ENCODE results near the gene PPDPF.

The PPDPF gene

DNA sequence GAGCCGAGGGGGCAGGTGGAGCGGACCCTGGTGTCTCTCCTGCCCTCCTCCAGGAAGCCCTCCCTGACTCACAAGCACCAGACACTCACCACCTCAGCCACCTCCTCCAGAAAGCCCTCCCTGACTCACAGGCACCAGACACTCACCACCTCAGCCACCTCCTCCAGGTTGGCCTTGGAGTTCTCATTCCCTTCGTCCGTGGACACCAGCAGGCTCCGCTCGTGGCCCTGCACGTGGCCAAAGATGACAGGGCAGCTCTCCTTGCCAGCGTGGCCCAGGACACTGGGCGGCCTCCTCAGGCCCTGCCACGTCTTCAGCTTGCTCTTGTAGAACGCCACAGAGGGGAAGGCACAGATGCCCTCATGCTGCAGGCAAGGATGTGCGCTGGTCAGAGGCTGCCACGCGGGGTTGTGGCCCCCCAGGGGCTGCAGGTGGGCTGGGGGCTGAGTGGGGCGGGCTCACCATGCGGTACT is 39.8 kb downstream of the PPDPF start:
- TF ChIP-seq, protein P1, sequence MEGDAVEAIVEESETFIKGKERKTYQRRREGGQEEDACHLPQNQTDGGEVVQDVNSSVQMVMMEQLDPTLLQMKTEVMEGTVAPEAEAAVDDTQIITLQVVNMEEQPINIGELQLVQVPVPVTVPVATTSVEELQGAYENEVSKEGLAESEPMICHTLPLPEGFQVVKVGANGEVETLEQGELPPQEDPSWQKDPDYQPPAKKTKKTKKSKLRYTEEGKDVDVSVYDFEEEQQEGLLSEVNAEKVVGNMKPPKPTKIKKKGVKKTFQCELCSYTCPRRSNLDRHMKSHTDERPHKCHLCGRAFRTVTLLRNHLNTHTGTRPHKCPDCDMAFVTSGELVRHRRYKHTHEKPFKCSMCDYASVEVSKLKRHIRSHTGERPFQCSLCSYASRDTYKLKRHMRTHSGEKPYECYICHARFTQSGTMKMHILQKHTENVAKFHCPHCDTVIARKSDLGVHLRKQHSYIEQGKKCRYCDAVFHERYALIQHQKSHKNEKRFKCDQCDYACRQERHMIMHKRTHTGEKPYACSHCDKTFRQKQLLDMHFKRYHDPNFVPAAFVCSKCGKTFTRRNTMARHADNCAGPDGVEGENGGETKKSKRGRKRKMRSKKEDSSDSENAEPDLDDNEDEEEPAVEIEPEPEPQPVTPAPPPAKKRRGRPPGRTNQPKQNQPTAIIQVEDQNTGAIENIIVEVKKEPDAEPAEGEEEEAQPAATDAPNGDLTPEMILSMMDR (IDR thresholded peaks at IDR 0.05; ENCODE audit: low read depth, low read length): no peak
- Histone ChIP-seq H3K27me3 (ENCODE audit: insufficient read depth, low read depth, severe bottlenecking) (no peaks in the 10 kb centered on the region), H3K4me3 (ENCODE audit: low read depth, low read length) (no peak overlapping the region), H3K9me3 (ENCODE audit: severe bottlenecking) (no peaks in the 10 kb centered on the region), H3K27ac (no peak overlapping the region), H3K36me3 (no peaks in the 10 kb centered on the region; the same call in none of the 2 replicates)
- no peak for DNase-seq

DNA sequence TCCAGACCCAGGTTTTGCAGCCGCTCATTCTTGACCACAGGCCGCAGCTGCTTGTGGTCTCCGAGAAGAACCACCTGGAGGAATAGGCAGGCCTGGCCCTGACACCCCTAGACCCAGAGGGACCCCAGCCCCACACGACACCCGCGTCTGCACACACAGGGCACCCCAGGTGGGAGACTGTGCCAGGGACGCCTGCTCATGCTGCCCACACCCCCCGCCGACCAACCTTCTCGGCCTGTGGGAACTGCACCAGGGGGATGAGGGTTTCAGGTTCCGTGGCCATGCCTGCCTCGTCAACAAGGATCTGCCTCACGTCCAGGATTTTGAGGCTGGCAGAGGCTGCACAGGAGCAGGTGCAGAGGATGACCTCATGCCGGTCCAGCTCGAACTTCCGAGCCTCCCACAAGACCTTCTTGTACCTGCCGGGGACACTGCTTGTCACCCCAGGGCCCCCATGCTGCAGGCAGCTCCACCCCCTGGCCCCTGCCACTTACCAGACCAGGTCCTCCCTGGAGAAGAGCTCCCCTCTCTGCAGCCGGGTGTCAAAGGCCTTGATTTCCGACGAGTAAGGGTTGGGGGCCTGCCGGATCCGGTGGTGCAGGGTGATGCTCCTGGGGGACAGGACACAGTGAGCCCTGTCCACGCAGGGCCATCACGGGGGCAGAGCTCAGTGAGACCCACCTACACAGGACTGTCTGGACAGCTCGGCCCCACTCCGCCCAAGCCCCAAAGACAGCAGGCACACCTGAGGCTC is 40.5 kb downstream of the PPDPF start:
- DNase-seq: no peak
- no peak overlapping the region for H3K27ac ChIP-seq
- no peak overlapping the region for H3K4me3 ChIP-seq (ENCODE audit: low read depth, low read length)
- TF ChIP-seq, protein P1 (IDR thresholded peaks at IDR 0.05; ENCODE audit: low read depth, low read length): no peak
- no peaks in the 10 kb centered on the region for H3K9me3 ChIP-seq (ENCODE audit: severe bottlenecking)
- no peaks in the 10 kb centered on the region; the same call in none of the 2 replicates for H3K36me3 ChIP-seq
- H3K27me3 ChIP-seq (ENCODE audit: insufficient read depth, low read depth, severe bottlenecking): no peaks in the 10 kb centered on the region

DNA sequence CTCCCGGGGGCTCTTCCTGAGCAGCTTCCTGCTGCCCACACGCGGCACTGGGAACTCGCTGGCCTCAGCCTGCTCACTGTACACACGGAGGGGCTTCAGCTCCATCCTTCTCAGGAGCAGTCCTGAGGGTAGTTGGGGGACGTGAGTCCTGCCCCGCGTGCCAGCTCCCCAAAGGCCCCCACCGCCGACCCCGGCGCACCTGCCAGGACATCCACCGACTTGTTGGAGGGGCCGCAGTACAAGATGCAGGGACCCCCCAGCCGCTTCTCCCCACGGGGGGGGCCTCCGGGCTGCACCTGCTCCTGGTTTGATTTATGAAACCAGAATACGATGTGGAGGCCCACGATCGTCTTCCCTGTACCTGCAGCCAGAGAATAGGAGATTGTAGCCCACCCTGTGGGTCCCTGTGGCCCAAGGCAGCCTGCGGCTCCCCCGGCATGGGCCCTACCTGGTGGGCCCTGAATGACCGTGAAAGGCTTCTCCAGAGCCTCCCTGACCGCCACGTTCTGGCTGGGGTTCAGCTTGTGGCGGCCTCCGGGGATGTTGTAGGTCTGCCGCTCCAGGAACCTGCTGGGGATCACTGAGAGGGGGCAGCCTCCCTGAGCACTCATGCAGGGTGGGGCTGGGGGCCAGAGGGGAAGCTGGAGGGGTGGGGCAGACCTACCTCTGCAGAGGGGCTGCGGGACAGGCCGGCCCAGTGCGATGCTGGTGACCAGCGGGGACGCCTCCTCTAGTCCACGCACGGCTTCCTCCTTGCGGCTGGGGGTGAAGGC is 41.2 kb downstream of the PPDPF start:
- TF ChIP-seq, protein P1 (IDR thresholded peaks at IDR 0.05; ENCODE audit: low read depth, low read length): no peak
- no peaks in the 10 kb centered on the region for H3K27me3 ChIP-seq (ENCODE audit: insufficient read depth, low read depth, severe bottlenecking)
- H3K27ac ChIP-seq: no peak overlapping the region
- no peaks in the 10 kb centered on the region for H3K9me3 ChIP-seq (ENCODE audit: severe bottlenecking)
- H3K36me3 ChIP-seq: no peaks in the 10 kb centered on the region; the same call in none of the 2 replicates
- H3K4me3 ChIP-seq (ENCODE audit: low read depth, low read length): no peak overlapping the region
- no peak for DNase-seq

DNA sequence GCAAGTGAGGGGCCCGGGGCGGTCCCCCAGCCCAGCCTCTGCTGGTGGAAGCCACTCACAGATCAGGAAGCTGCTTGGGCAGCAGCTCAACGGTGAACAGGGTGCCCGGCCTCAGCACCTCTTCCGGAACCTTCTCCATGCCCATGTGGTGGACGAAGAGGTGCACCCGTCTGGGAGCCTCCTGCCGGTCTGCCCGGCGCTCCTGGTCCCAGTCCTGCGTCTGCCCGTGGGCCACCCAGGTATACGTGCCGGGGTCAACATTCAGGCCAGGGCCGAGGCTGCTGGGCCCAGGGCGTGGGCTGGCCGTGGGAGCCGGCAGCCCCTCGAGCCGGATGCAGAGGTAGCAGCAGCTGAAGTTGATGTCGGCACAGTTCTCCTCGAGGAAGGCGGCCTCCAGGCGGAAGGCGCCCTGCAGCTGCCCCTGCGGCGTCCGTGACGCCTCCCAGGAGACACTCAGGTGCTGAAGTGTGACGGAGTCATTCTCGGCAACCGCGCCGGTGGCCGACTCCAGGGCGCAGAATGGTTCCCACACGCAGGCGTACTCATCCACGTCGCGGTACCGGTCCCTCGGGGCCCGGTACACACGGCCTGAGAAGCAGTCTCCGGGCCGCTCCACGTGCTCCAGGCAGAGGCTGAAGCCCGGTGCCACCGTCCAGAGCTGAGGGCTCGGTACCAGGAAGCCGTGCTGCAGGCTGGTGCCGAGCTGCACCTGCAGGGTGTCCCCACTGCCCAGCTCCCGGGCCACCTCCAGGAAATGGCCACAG is 42.1 kb downstream of the PPDPF start:
- TF ChIP-seq, protein P1 (IDR thresholded peaks at IDR 0.05; ENCODE audit: low read depth, low read length): no peak
- no peak overlapping the region for H3K27ac ChIP-seq
- no peaks in the 10 kb centered on the region for H3K9me3 ChIP-seq (ENCODE audit: severe bottlenecking)
- H3K36me3 ChIP-seq: no peaks in the 10 kb centered on the region; the same call in none of the 2 replicates
- DNase-seq: no peak
- H3K4me3 ChIP-seq (ENCODE audit: low read depth, low read length): no peak overlapping the region
- H3K27me3 ChIP-seq (ENCODE audit: insufficient read depth, low read depth, severe bottlenecking): no peaks in the 10 kb centered on the region

DNA sequence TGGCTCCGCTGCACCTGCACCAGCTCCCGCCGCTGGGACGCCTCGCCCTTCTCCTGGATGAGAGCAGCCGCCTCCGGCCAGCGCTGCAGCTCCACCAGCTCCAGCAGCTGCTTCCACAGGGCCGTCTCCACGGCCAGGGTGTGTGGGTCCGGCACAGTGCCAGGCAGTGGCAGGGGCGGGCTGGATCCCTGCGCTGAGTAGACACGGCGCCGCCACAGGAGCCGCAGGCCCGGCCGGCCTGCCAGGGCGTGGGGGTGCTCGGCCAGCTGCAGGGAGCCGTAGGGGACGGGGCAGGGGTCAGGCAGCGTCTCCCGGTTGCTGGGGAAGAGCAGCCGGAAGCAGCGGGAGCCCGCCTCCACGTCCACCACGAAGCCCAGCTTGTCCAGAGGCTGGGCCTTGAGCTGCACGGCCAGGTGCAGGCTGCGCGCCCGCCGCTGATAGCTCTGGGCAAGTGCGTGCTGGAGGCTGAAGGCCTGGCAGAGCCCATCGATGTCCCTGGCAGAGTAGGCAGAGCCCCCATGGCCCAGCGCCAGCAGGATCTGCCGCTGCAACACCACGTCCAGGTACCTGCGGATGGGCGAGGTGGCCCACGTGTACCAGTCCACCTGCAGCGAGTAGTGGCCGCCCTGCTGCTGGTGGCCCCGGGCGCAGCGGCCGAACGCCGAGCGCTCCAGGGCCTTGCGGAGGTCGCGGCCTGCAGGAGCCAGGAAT is 42.8 kb downstream of the PPDPF start:
- Histone ChIP-seq H3K4me3 (ENCODE audit: low read depth, low read length) (no peak overlapping the region), H3K36me3 (no peaks in the 10 kb centered on the region; the same call in none of the 2 replicates), H3K9me3 (ENCODE audit: severe bottlenecking) (no peaks in the 10 kb centered on the region), H3K27me3 (ENCODE audit: insufficient read depth, low read depth, severe bottlenecking) (no peaks in the 10 kb centered on the region), H3K27ac (no peak overlapping the region)
- DNase-seq: no peak
- TF ChIP-seq, protein P1 (IDR thresholded peaks at IDR 0.05; ENCODE audit: low read depth, low read length): no peak

Data from WERI-Rb-1 (cell line).